GM12865 (cell line): ENCODE measurements around the gene DCAF7.

Experiments
- DNase-seq: peaks from one replicate; pipeline ENCODE4 v3.0.0; 2010; ENCODE audit warnings: low read depth
- H3K4me3 ChIP-seq: 2 replicates; pipeline ENCODE4 v1.5.1; 2011; ENCODE audit warnings: mild to moderate bottlenecking, low read depth, low read length, control low read depth
- TF ChIP-seq, protein P1 (sequence below): IDR thresholded peaks from 2 replicates; pipeline ENCODE4 v1.5.1; 2011; ENCODE audit warnings: low read length, control low read depth, low read depth, inconsistent platforms; ENCODE audit not compliant: insufficient read depth; ENCODE audit errors: missing control alignments

DCAF7 gene

DNA sequence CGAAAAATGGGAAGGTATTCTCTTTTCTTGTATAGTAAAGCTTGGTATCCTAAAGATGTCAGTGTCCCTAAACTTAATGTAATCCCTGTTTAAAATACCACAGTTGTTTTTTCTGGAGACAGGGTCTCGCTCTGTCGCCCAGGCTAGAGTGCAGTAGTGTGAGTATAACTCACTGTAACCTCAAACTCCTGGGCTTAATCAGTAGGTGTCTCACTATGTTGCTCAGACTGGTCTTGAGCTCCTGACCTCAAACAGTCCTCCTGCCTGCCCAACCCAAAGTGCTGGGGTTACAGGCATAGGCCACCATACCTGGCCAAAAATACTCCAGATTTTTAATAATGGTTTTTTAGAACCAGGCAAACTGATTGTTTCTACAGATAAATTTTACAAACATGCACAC lies 8.2 kb downstream of the DCAF7 start:
- TF ChIP-seq, protein P1, sequence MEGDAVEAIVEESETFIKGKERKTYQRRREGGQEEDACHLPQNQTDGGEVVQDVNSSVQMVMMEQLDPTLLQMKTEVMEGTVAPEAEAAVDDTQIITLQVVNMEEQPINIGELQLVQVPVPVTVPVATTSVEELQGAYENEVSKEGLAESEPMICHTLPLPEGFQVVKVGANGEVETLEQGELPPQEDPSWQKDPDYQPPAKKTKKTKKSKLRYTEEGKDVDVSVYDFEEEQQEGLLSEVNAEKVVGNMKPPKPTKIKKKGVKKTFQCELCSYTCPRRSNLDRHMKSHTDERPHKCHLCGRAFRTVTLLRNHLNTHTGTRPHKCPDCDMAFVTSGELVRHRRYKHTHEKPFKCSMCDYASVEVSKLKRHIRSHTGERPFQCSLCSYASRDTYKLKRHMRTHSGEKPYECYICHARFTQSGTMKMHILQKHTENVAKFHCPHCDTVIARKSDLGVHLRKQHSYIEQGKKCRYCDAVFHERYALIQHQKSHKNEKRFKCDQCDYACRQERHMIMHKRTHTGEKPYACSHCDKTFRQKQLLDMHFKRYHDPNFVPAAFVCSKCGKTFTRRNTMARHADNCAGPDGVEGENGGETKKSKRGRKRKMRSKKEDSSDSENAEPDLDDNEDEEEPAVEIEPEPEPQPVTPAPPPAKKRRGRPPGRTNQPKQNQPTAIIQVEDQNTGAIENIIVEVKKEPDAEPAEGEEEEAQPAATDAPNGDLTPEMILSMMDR = no peak
- DNase-seq = no peak
- H3K4me3 ChIP-seq = no peak overlapping the region

DNA sequence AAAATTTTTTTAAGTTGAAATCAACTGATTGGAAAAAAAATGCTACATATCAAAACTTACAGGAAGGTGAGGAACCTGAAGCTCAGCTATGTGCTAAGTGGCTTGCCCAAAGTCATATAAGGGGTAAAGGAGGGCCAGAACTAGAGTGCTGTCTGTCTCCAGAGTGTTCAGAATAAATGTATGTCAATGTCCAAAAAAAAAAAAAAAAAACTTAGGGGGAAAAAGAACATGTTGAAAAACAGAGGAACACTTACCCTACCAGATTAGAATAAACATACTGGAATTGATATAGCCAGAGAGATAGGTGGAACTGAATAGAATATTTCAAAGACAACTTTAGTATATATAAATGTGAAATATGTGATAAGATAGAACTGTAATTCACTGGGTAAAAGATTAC lies 11.5 kb downstream of the DCAF7 start:
- TF ChIP-seq, protein P1 = no peak
- H3K4me3 ChIP-seq = no peak overlapping the region
- no peak for DNase-seq

DNA sequence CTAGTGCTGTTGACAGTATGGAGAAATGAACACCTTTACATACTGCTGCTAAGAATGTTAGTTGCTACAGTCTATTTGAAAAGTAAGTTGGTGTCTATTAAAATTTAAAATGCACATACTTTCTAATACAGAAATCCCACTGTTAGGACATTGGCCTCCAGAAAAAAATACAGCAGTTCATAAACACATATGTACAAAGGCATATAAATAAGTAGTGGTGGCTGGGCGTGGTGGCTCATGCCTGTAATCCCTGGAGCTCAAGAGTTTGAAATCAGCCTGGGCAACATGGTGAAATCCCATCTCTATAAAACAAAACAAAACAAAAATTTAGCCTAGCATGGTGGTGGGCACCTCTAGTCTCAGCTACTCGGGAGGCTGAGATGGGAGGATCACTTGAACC lies 13.1 kb downstream of the DCAF7 start:
- H3K4me3 ChIP-seq = no peak overlapping the region
- no peak for DNase-seq
- TF ChIP-seq, protein P1 = no peak

DNA sequence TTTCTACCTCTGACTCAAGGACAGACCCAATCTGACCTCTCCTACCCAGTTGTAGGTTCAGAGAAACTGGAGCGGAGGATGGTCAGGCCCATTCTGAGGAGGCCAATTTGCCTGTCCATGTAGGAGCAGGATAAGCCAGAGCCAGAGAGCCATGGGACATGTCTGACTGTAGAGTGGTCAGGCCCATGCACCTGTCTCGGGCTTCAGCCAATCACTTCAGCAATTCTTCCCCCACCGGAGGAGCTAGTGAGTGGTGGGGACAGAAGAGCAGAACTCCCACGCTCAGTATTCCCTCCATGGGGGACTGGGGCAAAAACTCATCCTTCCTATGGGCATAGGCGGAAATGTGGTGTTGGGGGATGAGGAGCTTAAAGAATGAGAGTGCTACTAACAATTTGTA lies 14.3 kb downstream of the DCAF7 start:
- H3K4me3 ChIP-seq = no peak overlapping the region
- DNase-seq = no peak
- TF ChIP-seq, protein P1 = no peak

DNA sequence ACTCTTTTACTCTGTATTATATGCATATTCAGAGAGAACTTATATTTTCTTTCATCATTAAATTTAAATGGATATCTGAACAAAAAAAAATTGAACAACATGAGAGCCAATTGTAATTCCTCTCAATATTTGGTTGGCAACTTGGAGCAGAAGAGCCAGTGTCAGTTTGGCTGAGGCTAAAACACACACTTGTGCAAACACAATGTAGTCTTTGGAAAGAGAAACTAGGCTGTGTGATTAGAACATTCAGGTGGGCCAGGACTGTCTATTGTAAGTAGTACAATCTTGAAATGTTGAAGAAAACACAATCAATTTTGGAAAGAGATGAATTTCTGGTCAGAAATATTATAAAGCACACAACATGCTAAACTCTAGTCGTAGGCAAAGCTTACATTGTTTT lies 17.0 kb downstream of the DCAF7 start:
- no peak for DNase-seq
- H3K4me3 ChIP-seq = no peak overlapping the region
- TF ChIP-seq, protein P1 = no peak

DNA sequence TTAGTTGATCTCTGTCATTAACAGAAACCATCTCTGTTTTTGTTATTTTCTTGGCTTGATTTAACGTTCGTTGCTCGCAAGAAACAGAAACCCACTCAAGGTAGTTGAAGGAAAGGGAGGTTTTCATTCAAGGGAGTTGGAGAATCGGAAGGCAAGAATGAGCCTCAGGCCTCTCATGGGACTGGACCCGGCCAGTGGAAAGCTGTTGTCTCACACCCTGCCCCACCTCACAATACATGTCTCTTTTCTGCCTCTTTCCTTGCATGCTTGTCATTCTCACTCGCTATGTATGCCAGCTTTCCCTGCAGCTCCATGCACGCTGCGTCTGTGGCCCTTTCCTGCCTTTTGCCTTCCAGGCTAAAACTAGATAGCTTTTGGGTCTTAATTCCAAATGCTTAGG lies 18.3 kb downstream of the DCAF7 start:
- H3K4me3 ChIP-seq = no peak overlapping the region
- TF ChIP-seq, protein P1 = no peak
- DNase-seq = no peak

DNA sequence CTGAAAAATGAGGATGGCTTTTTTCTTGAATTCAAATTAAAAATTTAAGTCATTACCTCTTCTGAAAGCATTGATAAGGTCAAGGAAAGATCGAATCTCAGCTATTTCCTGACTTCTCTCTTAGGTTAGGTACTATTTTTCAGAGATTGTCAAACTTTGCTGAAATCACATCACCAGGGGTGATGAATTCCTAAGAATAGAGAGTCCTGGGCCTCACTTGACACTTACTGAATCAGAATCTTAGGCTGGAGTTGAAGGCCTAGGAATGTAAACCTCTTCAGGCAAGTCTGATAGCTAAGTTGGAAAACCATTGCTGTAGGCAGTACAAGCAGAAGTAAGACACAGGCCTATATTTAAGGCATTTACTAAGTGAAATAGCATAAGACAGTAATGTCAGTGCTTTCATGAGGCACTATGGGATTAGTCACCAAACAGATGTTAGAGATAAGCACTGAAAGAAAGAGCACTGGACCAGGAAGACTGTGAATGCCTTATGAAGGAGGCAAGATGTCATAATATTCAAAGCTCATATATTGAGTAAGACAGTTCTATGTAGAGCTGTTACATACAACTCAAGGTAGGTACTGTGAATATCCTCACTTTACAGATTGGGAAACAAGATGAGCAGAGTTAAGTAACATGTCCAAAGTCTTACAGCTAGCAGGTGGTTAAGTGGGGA lies 21.5 kb downstream of the DCAF7 start:
- DNase-seq = no peak
- TF ChIP-seq, protein P1 = no peak
- H3K4me3 ChIP-seq = no peak overlapping the region
